GM23338 (cell line): ENCODE measurements around the gene FAM174C.

Source experiments
- CREB1 ChIP-seq: fragments of 250-450 bp; sonication (Bioruptor Pico); IDR thresholded peaks from 2 replicates; pipeline ENCODE4 v1.5.0; 2020; ENCODE audit warnings: low read depth, mild to moderate bottlenecking, moderate library complexity
- CTCF ChIP-seq, 2 experiments: fragments of 200-600 bp in 1 of 2; sonication (generic) in 1 of 2; conservative IDR thresholded peaks; 2 replicates each; pipeline versions ENCODE4 v1.5.1 to v1.6.1; 2016 to 2017; ENCODE audit warnings: antibody characterized with exemption in 2 of 2, low read depth in 2 of 2, mild to moderate bottlenecking in 2 of 2, moderate library complexity in 1 of 2
- ETS1 ChIP-seq: IDR thresholded peaks from 2 replicates; pipeline ENCODE4 v1.6.1; 2016; ENCODE audit warnings: antibody characterized with exemption
- EZH2 ChIP-seq: fragments of 200-600 bp; sonication (generic); IDR thresholded peaks from one replicate; pipeline ENCODE4 v1.8.0; 2017; ENCODE audit warnings: antibody characterized with exemption, mild to moderate bottlenecking, low read depth; ENCODE audit not compliant: unreplicated experiment
- EZH2phosphoT487 ChIP-seq: fragments of 200-600 bp; sonication (generic); IDR thresholded peaks from one replicate; pipeline ENCODE4 v1.8.1; 2018; ENCODE audit warnings: antibody characterized with exemption; ENCODE audit not compliant: unreplicated experiment
- JUNB ChIP-seq: IDR thresholded peaks from one replicate; pipeline ENCODE4 v1.6.1; 2016; ENCODE audit warnings: antibody characterized with exemption; ENCODE audit not compliant: unreplicated experiment
- NANOG ChIP-seq: IDR thresholded peaks from 2 replicates; pipeline ENCODE4 v1.6.1; 2016; ENCODE audit warnings: antibody characterized with exemption, borderline replicate concordance
- POLR2AphosphoS5 ChIP-seq: IDR thresholded peaks from 2 replicates; pipeline ENCODE4 v1.6.1; 2016; ENCODE audit warnings: antibody characterized with exemption, low read depth
- REST ChIP-seq: IDR thresholded peaks from one replicate; pipeline ENCODE4 v1.6.1; 2018; ENCODE audit warnings: antibody characterized with exemption; ENCODE audit not compliant: unreplicated experiment
- ZNF114 ChIP-seq: fragments of 250-450 bp; sonication (Bioruptor Pico); IDR thresholded peaks from 2 replicates; pipeline ENCODE4 v1.5.0; 2020; ENCODE audit warnings: mild to moderate bottlenecking, moderate library complexity
- ZNF331 ChIP-seq: fragments of 250-450 bp; sonication (Bioruptor Pico); IDR thresholded peaks from 2 replicates; pipeline ENCODE4 v1.5.0; 2020; ENCODE audit warnings: low read depth, mild to moderate bottlenecking, moderate library complexity
- ZNF462 ChIP-seq: fragments of 250-450 bp; sonication (Bioruptor Pico); IDR thresholded peaks from 2 replicates; pipeline ENCODE4 v1.5.0; 2020; ENCODE audit warnings: mild to moderate bottlenecking, moderate library complexity

- no peak for TF ChIP-seq CREB1 (CRISPR knock-in tag)
- TF ChIP-seq NANOG: no peak
- no peak for TF ChIP-seq ZNF462
- TF ChIP-seq CTCF (conservative IDR thresholded peaks at IDR 0.05; ENCODE audit: low read depth in 2 of 2): no peak
- TF ChIP-seq ZNF114 (CRISPR knock-in tag): no peak
- TF ChIP-seq EZH2: no peak
- no peak for TF ChIP-seq EZH2phosphoT487
- TF ChIP-seq POLR2AphosphoS5: no peak
- no peak for TF ChIP-seq ETS1
- TF ChIP-seq JUNB: no peak
- TF ChIP-seq REST: no peak
- TF ChIP-seq ZNF331 (CRISPR knock-in tag): no peak
Measured at GRCh38 chr19:1317274-1318003, 42.1 kb downstream of the FAM174C start.
